GDM1 (cell line): ENCODE measurements around the gene ZFP36L2.

Experiments
- DNase-seq: peaks from one replicate; lab custom pipeline; 2025; lab: John Stamatoyannopoulos, UW

Gene ZFP36L2

DNA sequence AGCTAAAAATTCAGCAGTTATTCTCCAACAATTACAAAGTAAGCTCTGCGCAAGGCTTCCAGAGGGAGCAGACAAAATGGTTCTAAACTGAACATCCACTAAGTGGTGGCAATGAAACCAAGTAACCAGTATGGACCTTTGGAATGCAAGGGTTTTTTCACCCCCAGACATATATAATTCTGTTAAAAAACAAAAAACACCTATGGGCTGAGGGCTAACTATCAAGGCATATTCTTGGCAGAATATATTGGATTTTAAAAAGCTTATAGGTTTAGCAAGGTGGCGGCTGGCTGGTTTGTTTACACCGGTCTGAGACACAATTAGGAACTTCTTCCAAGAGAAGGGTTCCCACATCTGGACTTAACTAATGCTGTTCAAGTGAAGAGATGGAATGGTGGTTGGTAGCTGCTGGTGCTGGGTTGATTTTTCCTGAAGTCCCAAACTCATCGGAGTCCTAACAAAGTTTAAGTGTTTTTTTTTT lies 2.8 kb downstream of the ZFP36L2 start:
- DNase-seq = no peak

DNA sequence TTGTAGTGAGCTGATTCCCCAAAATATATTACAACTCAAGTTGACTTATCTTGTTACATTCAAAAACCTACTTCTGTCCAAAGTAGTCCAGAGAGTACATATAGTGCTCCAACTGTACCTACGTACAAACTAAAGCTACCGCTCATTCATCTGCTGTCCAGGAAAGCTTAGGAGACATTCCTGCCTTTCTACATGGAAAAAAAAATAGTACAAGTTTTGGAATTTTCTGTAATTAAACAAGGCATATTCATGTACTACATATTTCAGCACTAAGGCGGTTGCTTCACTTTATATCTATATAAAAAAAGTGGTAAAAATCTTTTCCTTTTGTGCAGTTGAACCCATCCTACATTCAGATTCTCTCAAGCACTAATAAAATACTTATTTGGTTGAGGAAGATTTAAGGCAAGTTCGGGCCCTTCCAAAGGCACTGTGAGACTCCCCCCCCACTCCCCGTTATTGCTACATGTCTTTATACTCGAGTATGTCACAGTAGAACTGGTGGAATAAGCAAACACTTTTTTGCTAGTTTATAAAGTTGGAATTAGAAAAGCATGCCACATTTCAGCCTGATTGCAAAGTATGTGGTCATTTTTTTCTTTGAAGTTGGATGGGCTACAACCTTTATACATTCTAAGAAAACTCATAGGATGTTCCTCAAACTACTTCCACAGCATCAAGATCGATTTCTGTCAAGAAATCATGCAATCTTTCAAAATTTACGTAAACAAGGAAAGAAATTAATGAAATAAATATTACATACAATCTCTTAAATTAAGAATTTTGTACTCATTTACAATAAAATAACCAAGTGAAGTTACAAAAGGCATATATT lies 3.7 kb downstream of the ZFP36L2 start:
- DNase-seq = no peak

DNA sequence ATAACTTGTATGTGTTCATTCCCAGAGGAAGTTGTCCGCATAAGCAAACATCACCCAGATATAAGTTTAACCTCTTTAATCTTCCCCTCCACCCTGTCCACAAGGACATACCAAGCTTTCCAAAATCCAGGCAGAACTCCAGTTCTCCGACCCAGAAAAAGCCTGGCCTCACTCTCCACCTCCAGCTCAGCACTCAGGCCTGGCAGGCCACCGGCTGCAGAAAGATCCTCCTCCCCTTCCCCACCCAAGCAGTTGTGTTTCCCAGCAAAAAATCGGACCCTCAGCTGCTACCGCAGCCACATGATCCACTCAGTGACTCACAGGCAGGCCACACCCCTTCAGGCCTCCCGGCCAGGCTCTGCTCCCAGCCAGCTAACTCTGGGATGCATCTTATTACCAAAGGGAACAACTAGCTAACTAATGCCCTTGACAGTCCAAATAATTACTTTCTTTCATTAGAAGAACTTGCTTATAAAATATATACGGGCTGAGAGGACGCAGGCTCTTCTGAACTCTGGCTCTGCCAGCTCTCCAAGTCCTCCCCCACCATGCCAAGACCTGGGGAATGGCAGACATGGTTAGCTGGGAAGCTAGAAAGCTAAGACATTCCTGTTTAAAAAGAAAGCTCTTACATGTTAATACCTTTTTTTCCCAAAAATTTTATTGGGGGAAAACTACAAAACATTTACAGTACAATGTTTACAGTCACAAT lies 4.5 kb downstream of the ZFP36L2 start:
- DNase-seq = peak; percentile 65

DNA sequence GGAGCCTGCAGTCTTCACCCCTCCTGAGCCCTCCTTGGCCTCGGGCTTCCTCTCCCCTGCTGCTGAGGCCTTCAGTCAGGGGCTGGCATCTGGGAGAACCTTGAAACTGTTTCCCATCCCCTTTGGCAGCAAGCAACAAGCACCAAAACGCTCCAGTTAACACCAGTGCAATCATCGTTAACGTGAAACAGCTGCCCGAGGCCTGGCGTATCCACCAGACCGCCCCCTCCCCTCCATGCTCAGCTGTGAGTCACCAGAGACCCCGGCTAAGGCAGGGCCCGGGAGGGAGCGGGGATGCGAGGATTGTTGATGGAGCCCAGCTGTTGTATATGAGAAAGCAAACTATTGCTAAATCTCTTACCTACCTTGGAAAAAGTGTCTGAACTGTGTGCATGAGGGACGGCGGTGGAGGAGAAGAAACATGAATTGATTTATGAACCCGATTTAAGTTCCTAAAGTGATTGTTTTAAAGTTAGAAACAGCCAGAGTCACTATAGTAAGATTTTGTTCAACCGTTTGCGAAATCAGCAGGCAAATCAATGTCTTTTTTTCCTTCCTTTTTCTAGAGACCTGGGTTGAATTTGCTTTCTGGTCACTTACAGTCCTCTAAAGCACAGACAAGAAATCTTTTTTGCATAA lies 5.2 kb downstream of the ZFP36L2 start:
- DNase-seq = peak; percentile 50

DNA sequence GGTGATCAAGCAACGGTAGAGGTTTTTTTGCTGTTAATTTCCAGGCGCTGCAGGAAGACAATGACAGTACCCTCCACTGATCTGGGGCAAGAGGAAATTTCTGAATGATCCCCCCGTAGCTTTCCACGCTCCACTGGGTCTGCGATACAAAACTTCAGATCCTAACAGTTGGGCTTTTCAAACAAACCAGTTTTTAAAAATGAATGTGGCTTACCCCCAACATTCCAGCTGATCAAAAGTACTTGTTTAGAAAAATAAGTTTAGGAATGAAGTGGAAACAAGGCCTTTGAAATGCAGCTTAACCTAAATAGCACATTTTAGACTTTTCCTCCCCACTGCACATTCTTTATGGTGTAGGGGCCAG lies 5.7 kb downstream of the ZFP36L2 start:
- no peak for DNase-seq

DNA sequence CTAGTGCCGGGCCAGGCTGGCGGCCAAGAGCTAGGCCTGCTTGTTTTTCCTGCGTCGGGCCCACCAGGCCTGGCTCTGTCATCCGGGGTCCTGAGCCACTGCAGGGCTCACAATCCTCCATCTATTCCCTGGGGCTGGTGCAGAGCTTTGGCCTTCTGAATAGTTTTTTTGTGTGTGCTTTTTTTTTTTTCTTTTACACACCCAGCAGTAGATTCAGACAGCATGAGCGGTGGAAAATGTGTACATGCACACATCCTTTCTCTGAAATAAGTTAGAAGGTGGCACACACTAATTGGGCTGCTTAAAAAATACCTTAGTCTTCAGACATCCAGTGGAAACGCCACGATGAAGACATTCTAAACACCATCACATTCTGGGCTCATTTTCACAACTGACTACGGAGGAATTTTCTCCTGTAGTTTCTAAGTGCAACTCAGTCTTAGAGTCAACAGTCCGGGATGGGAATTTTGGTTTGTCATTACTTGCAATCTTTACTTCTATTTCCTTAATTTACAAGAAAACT lies 6.1 kb downstream of the ZFP36L2 start:
- no peak for DNase-seq

DNA sequence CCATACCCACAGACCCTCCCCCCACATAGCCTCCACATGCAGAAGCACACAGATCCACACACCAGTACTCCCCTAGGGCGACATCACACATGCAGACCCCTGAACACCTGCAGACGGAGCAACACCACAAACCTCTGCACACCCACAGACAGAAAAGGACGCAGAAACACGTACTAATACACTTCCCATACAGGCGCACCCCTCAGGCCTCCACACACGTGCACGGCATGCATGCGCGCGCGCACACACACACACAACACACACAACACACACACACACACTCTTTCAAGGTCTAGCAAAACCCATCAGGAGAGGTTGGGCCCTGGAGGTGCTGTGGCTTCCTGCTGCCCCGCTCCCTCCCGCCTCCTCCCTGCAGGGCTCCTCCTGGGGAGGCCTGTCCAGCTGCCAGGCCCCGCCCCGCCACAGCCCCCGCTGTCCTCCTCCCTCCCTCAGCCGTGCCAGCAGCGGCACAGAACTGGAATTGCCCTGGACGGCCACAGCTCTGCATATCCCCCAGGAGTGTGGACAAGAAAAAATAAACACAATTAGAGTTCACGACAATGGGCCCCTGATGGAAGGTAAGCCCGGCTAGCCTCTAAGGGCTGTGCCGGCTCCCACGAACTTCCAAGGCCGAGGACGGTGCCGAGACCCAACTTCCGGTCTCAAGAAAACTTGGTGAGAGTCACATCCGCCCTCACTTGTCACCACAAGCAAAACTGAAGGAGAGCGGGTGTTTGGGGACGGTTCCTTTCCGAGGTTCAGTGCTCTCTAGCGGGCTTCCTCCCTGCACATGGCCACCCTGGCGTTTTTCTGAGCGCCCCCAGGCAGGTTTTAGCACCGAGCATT lies 6.8 kb downstream of the ZFP36L2 start:
- peak; percentile 88 for DNase-seq

DNA sequence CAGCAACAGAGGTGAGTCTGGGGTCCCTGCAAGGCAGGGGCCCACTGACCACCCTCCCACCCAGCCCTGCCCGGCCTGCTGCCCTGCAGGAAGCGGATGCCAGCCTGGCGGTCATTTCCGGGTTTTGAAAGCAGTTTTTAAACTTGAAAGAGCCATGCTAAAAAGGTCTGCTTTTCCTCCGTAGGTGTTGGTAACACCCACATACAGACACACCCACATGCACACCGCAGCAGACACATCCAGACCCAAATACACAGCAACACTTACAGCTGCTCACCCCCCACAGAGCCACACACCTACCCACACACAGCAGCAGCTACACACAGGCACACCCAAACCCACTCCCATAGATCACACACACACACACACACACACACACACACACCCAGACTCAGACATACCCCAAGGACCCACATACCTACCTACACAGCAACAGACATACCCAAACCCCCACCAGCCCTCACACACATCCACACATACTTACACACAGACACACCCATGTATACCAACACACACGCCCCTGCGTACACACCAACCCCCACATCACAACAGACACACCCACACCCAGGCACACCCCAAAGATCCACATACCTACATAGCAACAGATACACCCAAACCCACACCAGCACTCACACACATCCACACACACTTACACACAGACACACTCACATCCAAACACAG lies 7.6 kb downstream of the ZFP36L2 start:
- DNase-seq = peak; percentile 55

DNA sequence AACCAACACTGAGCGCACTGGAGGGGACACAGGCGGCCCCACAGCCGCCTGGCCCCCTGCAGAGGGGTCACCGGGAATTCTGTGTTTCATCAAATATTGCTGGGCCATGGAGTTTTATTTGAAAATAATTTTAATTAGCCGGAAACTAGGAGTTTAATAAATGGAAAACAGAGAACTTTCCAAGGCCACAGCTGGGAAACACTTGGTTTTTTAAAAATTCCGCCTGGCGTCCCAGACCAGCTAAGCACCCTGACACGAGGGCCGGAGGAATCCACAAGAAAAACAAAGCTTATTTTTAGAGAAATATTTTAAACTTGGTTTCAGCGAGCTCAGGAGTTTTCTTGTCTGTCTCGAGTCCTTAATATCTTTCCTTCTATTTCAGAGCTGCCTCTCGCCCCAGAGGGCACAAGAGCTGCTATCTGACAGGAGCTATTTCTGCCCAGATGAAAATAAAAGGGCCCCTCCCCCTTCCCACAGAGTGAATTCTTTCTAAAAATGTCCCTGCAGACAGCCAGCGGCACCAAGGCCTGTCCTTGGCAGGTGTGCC lies 8.2 kb downstream of the ZFP36L2 start:
- DNase-seq = peak; percentile 55

DNA sequence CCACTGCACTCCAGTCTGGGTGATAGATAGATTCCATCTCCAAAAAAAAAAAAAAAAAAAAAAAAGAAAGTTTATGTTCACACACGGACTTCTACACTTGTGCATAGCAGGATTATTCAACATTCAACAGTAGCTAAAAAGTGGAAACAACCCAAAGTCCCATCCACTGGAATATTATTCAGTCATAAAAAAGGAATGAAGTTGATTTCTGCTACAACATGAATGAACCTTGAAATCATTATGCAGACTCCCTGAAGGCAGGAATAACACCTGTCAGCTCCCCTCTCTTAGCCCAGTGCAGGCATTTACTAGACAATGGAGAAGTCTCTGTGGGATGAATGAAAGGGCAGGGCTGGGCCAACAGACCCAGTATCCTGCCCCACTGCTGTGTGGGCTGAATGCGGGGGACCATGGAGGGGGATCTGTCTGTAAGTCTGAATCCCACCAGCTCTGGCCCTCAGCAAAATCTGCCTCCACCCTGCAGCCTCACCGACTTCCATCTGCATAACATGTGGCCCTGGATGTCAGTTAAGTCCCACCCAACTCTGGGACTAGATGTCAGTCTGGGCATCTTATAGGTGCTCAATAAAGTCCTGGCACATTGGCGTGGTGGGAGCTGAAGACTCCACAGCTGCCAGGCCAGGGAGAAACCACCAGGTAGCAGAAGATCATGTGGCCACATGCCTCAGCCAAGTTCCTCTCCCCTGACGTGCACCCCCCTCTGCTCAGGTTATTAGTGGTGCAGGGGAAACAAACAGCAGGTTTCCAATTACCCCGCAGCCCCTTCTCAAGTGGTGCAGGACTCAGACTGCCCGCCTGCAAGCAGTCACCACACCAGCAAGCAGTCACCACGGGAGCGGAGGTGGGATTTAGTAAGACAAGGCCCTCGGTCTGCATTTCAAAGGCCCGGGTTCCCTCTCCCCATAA lies 8.9 kb downstream of the ZFP36L2 start:
- DNase-seq = no peak

DNA sequence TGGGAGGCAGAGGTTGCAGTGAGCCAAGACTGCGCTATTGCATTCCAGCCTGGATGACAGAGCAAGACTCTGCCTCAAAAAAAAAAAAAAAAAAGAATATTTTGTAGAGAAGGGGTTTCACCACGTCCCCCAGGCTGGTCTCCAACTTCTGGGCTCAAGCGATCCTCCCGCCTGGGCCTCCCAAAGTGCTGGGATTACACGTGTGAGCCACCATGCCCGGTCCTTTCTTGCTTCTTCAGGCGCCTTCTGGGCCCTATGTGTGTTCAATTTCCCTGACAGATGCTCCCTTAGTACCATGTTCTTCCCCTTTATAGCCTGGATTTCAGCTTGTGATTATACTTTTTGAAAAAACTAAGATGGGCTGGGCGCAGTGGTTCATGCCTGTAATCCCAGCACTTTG lies 9.8 kb downstream of the ZFP36L2 start:
- DNase-seq = no peak

DNA sequence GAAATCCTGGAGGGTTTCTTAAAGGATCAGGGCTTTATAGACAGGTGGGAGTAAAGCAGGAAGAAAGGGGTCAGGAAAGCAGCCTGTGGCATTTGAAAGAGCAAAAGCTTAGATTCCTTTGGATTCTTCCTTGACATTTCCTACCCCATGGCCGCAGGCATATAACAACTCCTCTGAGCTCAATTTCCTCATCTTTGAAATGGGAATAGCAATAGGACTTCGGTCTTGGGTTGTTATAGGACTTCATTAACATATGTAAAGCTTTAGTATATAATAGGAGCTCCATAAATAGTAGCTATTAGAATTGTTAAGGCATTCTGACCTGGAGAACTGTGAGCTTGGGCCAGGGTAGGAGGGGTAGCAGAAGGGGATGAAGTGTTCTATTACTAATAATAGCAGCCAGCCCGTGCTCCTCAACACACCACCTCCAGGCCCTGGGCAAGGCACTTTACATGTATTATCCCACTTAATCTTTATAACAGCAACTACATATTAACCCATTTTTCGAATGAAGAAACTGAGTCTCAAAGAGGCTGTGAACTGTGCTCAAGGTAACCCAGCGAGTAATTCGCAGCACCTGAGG lies 10.6 kb downstream of the ZFP36L2 start:
- DNase-seq = no peak

DNA sequence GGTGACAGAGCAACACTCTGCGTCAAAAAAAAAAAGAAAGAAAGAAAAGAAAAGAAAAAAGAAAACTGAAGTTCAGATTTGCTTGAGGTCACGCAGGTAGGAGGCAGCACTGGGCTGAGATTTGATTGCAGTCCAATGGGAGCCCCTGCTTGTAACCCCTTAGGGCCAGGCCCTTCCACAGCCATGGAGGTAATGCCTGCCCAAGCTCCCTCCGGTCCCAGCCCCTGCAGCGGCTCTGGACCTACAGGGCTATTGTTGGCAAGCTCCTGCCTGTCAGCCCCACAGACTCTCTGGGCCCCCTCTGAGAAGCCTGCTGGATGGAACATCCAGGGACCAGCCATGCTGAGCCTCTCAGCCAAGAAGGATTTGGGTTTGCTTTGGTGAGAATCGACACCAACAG lies 12.2 kb downstream of the ZFP36L2 start:
- no peak for DNase-seq

DNA sequence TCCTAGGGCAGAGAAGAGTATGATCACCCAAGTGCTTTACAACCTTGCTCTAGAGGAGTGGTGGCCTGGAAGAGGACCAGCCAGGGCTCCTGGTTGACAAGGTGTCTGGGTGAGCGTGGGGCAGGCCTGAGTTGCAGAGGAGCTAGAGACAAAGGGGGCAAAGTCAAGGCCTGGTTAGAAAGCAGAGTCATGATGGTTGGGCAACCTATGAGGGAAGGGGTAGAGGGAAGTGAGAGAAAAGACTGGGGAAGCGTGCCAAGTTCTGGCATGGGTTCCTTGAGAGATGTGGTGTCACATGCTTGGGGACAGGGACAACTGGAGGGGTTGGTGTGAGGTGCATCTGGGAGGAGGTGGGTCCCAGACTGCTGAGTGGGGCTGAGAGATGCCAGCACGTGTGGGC lies 13.5 kb downstream of the ZFP36L2 start:
- DNase-seq = peak; percentile 53

DNA sequence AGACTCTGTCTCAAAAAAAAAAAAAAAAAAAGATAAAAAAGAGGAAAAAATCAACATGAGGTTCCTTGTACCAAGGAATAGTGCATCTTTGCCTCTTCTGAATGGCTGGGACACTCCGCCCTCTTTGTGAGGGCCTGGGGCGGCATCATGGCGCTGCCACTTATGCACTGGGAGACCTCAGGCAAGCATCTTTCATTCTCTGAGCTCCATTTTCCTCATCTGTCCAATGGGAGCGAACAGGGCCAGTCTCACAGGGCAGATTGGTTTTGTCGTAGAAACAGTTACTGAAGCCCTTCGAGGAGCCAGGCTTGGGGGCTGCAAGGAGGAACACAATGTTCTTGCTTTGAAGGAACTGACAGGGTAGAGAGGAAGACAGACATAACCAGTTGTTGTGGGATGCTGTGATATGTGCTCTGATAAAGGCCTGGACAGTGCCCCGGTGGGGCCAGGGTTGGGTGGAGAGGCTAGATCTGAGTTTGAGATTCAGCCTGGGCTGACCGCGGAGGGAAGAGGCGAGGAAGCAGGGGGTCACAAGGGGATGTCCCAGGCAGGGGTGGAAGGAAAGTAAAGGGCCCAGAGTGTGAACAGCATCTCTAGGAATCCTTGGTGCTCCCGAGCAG lies 14.1 kb downstream of the ZFP36L2 start:
- DNase-seq = no peak

DNA sequence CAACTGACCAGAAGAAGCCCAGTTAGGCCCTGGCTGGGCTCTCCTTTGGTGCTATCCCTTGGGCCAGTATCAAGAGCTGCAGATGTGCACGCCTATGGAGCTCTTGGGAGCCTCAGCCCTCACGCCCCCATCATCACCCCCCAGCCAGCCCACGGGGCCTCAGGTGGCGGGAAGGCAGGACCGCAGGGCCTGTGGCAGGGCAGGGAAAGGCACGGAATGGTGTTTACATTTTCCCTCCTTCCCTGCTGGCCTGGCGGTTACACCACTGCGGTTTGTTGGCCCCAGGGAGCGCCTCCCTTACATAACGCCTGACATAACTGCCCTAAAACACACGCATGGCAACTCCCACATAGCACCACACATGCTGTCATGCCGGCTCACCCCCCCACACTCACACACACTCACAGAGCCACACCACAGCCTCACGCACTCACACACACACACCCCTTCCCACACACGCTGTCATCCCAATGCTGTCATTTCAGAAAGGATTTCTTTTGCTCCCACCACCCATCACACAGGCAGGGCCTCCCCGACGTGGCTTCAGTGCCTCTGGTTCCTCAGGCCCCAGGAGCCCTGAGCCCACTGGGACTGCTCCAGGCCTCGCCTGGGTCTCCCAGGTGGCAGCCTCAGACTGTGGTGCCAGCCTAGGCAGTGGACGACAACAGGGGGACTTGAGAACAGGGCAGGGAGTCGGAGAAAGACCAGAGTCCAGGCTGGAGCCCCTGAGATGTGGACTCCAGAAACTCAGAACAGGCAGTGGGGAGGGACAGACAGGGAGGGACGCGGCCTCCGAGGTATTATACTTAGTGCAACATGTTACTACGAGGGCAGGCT lies 15.7 kb downstream of the ZFP36L2 start:
- peak; percentile 77 for DNase-seq

DNA sequence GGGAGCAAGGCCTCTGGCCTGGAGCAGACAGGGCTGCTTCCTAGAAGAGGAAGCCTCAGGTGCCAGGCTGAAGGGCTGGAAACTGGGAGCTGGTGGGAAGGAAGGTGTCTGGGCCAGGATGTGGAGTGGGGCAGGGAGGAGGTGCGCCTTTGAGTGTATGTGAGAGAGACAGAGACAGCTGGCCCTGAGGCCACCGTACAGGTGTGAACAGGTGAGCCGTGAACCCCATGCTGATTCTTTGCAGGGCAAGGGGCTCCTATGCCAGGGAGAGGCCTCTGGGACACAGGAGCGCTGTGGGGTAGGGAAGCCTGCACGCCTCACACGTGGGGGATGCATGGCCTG lies 16.3 kb downstream of the ZFP36L2 start:
- DNase-seq = no peak

DNA sequence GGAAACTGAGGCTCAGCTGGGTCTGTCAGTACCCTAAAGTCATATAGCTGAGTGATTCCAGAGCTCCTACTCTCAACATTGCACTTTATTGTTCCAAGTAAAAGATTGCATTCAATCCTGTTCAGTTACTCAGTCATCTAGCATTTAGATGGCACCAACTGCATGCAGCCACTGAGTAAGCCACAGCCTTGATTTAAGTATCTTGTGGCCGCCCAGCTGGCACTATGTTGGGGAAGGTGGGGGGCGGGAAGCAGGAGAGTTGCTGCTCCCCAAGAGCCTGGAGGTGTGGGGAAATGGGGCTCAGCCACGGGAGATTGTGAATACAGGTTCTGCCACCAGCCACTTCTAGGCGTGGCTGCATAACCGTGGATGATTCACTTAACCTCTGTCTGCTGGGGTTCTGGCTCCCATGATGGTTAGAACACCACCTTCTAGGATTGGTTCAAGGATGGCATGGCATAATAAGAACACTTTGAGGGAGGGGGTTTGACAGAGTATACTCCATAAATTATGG lies 17.1 kb downstream of the ZFP36L2 start:
- no peak for DNase-seq
